Endometrium (tissue), 2 donors: ENCODE results near the gene KCNN2.
A peak's percentile ranks its signal among the peaks of the same experiment; 100 is the strongest.
"Not testable (repeated sequence)": the region's sequence is repeated elsewhere in the genome, so short reads cannot be mapped to it uniquely, and the experiment has no call there.

ENCODE experiments used
- FAIRE-seq: peaks from 2 replicates; lab custom pipeline; 2012; peaks lifted over from hg19 to GRCh38; lab: Jason Lieb, UNC
- donor health status: control.
- donor health status: control.

KCNN2 gene

DNA sequence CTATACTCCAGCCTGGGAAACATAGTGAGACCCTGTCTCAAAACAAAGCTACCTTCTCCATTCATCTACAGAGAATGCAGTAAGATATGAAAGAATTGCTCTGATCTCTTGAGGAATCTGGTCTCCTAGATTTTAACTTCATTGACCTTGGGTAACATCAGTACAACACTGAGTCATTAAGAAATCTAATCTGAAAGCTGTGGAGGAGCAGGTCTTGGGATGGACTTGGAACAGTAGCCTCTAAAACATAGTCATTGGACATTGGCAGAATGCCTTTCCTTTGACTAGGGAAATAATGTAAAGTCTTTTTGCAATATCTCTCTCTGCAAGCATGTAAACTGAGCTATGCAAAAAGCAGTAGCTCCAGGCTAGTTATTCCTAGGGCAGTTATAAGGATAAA lies 58.1 kb downstream of the KCNN2 start:
- FAIRE-seq: no peak

GRCh38 chr5:114427204-114427603 lies 65.3 kb downstream of the KCNN2 start:
- FAIRE-seq: no peak

DNA sequence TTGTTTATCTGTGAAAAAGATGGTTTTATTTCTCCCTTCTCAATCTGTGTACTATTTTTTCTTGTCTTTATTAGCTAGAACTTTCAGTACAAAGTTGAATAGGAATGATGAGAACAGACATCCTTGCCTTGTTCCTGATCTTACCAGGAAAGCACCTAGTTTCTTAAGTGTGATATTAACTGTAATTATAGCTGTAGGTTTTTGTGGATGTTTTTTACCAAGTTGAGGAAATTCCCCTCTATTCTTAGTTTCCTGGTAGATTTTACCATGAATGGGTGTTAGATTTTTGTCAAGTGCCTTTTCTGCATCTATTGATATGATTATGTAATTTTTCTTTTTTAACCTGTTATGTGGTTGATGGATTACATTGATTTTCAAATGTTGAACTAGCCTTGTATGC lies 68.7 kb downstream of the KCNN2 start:
- no peak for FAIRE-seq

- not testable (repeated sequence) for FAIRE-seq
These were observed 70.8 kb downstream of the KCNN2 start for GRCh38 chr5:114432684-114433083.

GRCh38 chr5:114434396-114435219 lies 72.7 kb downstream of the KCNN2 start:
- FAIRE-seq: no peak

DNA sequence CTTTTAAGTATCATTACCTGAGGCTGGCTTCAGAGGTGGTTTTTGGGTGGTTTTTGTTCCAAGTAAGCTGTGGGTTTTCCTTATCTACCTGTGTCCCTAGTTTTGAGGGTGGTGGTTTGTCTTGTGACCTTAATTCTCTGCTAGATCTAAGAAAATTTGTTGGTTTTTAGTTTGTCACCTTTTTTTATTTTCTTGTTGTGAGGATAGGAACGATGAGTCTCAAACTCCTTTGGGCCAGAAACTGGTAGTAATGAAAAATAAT lies 73.3 kb downstream of the KCNN2 start:
- FAIRE-seq: no peak

GRCh38 chr5:114435885-114436299 lies 74.0 kb downstream of the KCNN2 start:
- no peak for FAIRE-seq

DNA sequence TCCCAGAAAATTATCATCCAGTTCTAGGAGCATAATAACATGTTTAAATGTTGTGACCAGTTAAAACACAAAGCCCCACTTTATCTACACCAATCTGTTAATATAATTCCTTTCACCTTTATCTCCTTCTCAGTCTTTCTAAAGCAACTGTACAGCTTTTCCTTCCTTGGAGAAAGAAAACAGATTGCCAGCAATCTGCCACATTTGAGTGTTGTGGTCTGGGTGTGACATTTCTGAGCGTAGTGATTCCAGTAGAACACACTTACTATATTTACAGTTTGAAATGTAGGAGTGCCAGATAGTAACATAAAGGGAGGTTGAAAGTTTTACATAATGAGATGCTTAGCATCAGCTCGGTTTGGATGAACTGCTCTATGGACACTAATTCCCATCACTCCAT lies 76.1 kb downstream of the KCNN2 start:
- no peak for FAIRE-seq

- FAIRE-seq: no peak
These were observed 76.6 kb downstream of the KCNN2 start for GRCh38 chr5:114438471-114438870.

DNA sequence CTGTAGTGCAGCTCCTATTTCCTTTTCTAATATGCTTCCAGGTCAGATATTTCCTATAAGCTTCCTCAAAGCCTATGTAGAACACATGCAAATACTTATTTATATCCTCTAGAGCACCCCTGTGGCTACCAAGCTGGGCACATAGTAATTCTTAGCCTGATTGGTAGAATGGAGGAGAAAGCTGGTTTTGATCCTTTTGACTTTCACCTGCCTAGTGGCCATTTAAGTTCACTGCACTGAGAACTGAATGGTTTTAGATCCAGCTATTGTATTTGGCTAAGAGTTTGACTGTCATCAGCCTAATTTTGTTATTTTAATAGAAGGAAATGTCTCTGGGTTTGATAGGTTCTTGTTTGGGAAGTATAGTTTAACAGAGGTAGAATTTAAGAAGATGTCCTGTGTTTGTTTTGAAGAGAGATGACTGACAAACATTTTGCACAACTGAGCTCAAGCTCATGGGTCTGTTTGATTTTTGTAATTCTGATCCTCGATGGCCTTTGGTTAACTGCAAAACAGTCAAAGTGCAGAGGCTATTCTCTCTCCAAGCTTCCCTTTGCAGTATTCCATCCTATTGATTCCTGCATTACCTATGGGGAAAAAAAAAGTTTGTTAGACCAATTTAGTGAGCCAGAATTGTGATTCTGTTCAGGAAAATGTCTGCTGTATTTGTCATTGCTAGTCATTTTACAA lies 85.4 kb downstream of the KCNN2 start:
- no peak for FAIRE-seq

DNA sequence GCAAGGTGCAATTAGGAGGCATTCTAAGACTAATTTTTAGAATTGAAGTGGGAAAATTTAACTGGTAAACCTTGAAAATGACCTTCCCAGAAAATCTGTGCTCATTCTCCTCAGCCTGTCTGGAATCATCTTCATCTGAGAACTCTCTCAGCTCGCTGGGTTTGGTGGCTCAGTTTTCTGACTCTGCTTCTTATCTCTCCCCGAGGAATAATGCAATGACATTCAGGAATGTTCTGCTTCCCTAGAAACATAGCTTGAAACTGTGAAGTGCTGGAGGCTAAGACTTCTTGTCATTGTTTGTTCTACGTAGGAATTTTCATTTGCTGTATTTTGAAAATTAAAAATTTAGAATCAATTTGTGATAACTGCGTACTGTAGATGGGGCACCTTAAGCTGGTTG lies 86.6 kb downstream of the KCNN2 start:
- FAIRE-seq: no peak

- no peak for FAIRE-seq
These were observed 88.1 kb downstream of the KCNN2 start for GRCh38 chr5:114449860-114450421.

DNA sequence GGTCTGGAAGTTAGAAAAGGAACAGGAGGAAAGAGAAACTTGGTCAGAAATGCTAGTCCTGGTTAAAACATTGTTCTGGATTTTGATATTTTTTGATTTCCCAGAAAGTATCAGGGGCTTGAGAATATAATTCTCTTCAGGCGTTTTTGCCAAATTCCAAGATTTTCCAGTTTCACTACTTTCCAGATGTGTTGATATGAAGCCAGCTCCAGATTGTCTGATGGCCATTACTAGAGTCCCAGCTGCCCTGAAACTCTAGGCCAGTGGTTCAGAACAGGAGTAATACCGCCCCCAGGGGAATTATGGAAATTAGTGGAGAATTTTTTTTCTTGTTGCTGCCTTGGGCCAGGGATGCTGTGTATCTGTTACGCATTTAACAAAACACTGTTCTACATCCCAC lies 88.6 kb downstream of the KCNN2 start:
- FAIRE-seq: peak; percentile 8

- no peak for FAIRE-seq
These were observed 96.9 kb downstream of the KCNN2 start for GRCh38 chr5:114458726-114459125.

GRCh38 chr5:114467171-114467570 lies 105.3 kb downstream of the KCNN2 start:
- FAIRE-seq: no peak

DNA sequence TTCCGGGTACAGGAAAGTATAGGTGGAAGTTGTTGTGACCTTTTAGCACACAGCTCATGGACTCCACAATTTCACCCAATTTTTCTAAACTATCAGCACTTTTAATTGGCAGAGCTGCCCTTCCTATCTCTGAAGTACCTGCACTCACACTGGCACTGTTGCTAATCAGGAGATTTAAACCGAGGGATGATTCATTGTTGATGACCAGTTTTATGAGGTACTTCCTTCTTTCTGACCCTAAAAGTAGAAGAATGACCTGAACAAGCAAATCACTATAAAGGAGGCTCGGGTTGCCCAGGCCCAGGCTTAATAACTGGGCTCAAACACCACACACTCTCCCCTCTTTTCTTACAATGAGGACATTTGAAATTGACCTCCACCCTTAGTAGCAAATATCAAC lies 105.9 kb downstream of the KCNN2 start:
- no peak for FAIRE-seq

- FAIRE-seq: no peak
These were observed 107.5 kb downstream of the KCNN2 start for GRCh38 chr5:114469372-114469771.

- FAIRE-seq: no peak
These were observed 109.7 kb downstream of the KCNN2 start for GRCh38 chr5:114471529-114471928.

- FAIRE-seq: no peak
These were observed 111.7 kb downstream of the KCNN2 start for GRCh38 chr5:114473541-114473940.

GRCh38 chr5:114477816-114478334 lies 116.0 kb downstream of the KCNN2 start:
- no peak for FAIRE-seq

DNA sequence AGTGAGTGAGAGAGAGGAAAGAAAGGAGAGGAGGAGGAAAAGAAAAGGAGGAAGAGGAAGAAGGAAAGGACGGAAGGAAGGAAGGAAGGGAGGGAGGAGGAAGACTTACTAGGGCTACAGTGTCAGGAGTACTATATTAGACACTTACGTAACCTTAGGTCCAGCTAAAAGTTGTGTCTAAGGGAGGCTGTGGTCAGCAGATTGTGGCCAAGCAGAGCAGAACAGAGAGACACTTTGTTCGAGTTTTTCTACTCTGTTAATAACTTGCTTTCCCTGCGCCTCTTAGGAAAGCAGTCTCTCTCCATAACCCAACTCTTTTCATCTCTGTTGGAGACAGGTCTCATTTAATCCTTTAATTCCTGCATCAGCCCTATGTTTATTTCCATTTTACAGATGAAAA lies 138.9 kb downstream of the KCNN2 start:
- no peak for FAIRE-seq

DNA sequence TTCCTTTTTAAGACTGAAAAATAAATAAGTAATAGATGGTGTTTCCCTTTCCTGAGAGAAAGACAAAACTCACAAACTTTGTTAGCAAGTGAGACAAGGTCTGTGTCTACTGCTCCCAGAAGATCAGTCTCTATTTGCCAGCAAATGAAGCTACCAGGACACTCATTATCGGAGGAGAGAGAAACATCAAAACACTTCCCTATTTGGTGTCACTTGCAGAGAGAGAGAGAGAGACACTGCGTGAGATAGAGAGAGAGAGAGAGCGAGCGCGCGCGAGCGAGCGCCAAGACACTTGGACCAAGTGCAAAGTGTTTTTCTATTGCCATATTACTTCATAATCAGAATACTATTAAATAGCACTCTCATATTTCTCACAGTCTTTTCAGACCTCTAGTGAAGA lies 142.7 kb downstream of the KCNN2 start:
- no peak for FAIRE-seq

DNA sequence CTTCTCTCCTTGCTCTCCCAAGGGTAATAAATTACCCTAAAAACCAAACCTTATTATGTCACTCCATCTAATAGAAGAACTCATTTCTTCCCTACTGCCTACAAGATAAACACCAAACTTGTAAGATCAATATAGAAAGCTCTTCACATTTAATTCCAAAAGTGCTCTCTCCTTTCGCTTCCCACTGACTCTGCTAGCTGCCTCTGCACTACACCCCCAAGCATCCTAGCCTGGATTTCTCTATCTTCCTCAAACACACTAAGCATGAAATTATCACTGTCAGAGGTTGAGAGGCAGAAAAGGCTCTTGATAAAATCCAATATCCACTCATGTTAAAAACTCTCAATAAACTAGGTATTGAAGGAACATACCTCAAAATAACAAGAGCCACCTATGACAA lies 162.4 kb downstream of the KCNN2 start:
- no peak for FAIRE-seq
